Mesenteric fat pad (tissue), 1 donor: ENCODE results near the gene MRPS12. TPM values are rescaled to one million over a fixed set of nuclear protein-coding genes. Genes with fewer than 3 reads are reported as not detected.
"Not testable (repeated sequence)": the region's sequence is repeated elsewhere in the genome, so short reads cannot be mapped to it uniquely, and the experiment has no call there.

Source experiments
- DNase-seq: peaks from one replicate; pipeline ENCODE4 v3.0.0-alpha.2; 2020; ENCODE audit warnings: low spot score
- long read RNA-seq: library from polyadenylated mRNA; unstranded; transcript quantifications from one replicate; pipeline ENCODE4 v2.0.0, GENCODE V29; 2020
- total RNA-seq: library from RNA; stranded (reverse); fragmentation: NEBNext Ultra II Directional; extraction: Animal tissue kit (Norgen Biotek cat#: 25700); gene quantifications from one replicate; pipeline ENCODE4 v1.2.1, GENCODE V29; 2021
- donor health status: DM: yes; HTN: yes; CAD: no.

MRPS12 gene
- 38.6 TPM for total RNA-seq
- long read RNA-seq, transcript MRPS12-201 (3 exons, 1,207 nt): major isoform, 6 of 18 reads
- long read RNA-seq, transcript MRPS12-203 (2 exons, 1,220 nt): major isoform, 6 of 18 reads
- long read RNA-seq, partial matches to known transcripts: 2 of 18 reads
- long read RNA-seq, other reads (novel, unspliced or antisense): 2 of 18 reads

- DNase-seq: peak; percentile 98
Measured at GRCh38 chr19:38930776-38931520, at the start of gene MRPS12. TSS of gene MRPS12 (plus strand) at chr19:38930944. CDS start at chr19:38931295, 351 bp downstream.

GRCh38 chr19:38883286-38883685 lies 47.5 kb upstream of the MRPS12 start:
- no peak for DNase-seq

GRCh38 chr19:38884691-38885090 lies 46.1 kb upstream of the MRPS12 start:
- not testable (repeated sequence) for DNase-seq

GRCh38 chr19:38888876-38889275 lies 41.9 kb upstream of the MRPS12 start:
- no peak for DNase-seq

- no peak for DNase-seq
Measured at GRCh38 chr19:38889803-38890202, 40.9 kb upstream of the MRPS12 start.

- DNase-seq: no peak
Measured at GRCh38 chr19:38890686-38891085, 40.1 kb upstream of the MRPS12 start.

GRCh38 chr19:38891771-38892170 lies 39.0 kb upstream of the MRPS12 start:
- no peak for DNase-seq

- DNase-seq: no peak
Measured at GRCh38 chr19:38892841-38893240, 37.9 kb upstream of the MRPS12 start.

GRCh38 chr19:38893341-38893771 lies 37.4 kb upstream of the MRPS12 start:
- DNase-seq: no peak

- DNase-seq: no peak
Measured at GRCh38 chr19:38894968-38895367, 35.8 kb upstream of the MRPS12 start.

GRCh38 chr19:38898788-38899446 lies 31.8 kb upstream of the MRPS12 start:
- no peak for DNase-seq

GRCh38 chr19:38899447-38900201 lies 31.1 kb upstream of the MRPS12 start, which contains the start of the genes NFKBIB and SIRT2:
TSS of gene NFKBIB (plus strand) at chr19:38899969. CDS start at chr19:38900033, 64 bp downstream.
TSS of gene SIRT2 (minus strand) at chr19:38899618. CDS start at chr19:38899521, 97 bp downstream.
- peak; percentile 99 for DNase-seq

GRCh38 chr19:38900202-38900629 lies 30.5 kb upstream of the MRPS12 start:
- DNase-seq: no peak

GRCh38 chr19:38900743-38901190 lies 30.0 kb upstream of the MRPS12 start:
- no peak for DNase-seq

GRCh38 chr19:38901683-38902082 lies 29.1 kb upstream of the MRPS12 start:
- DNase-seq: no peak

- DNase-seq: no peak
Measured at GRCh38 chr19:38904581-38905539, 25.9 kb upstream of the MRPS12 start.

- DNase-seq: no peak
Measured at GRCh38 chr19:38905620-38906019, 25.1 kb upstream of the MRPS12 start.

- no peak for DNase-seq
Measured at GRCh38 chr19:38907227-38907626, 23.5 kb upstream of the MRPS12 start.

GRCh38 chr19:38907670-38908069 lies 23.1 kb upstream of the MRPS12 start:
- DNase-seq: no peak

GRCh38 chr19:38908911-38909310 lies 21.8 kb upstream of the MRPS12 start:
- DNase-seq: no peak
